GM12878 (cell line): ENCODE data around the gene MLLT3. TPM values are rescaled to one million over a fixed set of nuclear protein-coding genes. Genes with fewer than 3 reads are reported as not detected.

Experiments
- ATAC-seq: fragments of 200-7000 bp; cut with Tn5 transposase; 3 replicates; pipeline ENCODE4 v1.9.1; 2020; ENCODE audit warnings: mild to moderate bottlenecking, moderate library complexity
- BruUV-seq: library from RNA; stranded (reverse); fragments of 400-500 nt; replicated peaks from 2 replicates; lab custom pipeline; 2021; lab: Mats Ljungman, UMichigan
- CTCF ChIA-PET: fragments of 300-600 bp; sonication (Branson Sonifier 250); formaldehyde crosslinking; extraction: SDS; loops from one replicate; lab custom pipeline; 2021; ENCODE audit warnings: inconsistent platforms; lab: Yijun Ruan, JAX
- POLR2A ChIA-PET: fragments of 350-600 bp; formaldehyde crosslinking; extraction: SDS; loops from one replicate; lab custom pipeline; 2021; ENCODE audit warnings: inconsistent platforms; lab: Charles Lee
- RAD21 ChIA-PET: fragments of 300-600 bp; sonication (Branson Sonifier 250); formaldehyde crosslinking; loops from one replicate; lab custom pipeline; 2023; ENCODE audit warnings: antibody characterized with exemption; ENCODE audit not compliant: unreplicated experiment; lab: Charles Lee
- SMC1A ChIA-PET: fragments of 300-600 bp; sonication (Branson Sonifier 250); formaldehyde crosslinking; loops from one replicate; lab custom pipeline; 2023; ENCODE audit not compliant: unreplicated experiment, uncharacterized antibody; lab: Charles Lee
- DNase-seq: peaks from one replicate; pipeline ENCODE4 v3.0.0-alpha.2; 2011; ENCODE audit warnings: low read depth, low spot score
- FAIRE-seq: peaks from 3 replicates; lab custom pipeline; 2011; peaks lifted over from hg19 to GRCh38; lab: Jason Lieb, UNC
- H2AFZ ChIP-seq: 2 replicates; pipeline ENCODE4 v1.6.0; 2011; ENCODE audit warnings: low read depth, low read length, control low read depth; ENCODE audit not compliant: control insufficient read depth
- H3K27ac ChIP-seq: 2 replicates; pipeline ENCODE4 v1.5.1; 2011; ENCODE audit warnings: control low read depth; ENCODE audit not compliant: control insufficient read depth, insufficient read depth
- H3K27me3 ChIP-seq, 2 experiments: replicated peaks in 1 of 2; 2 replicates each; pipeline versions ENCODE4 v1.6.0 to v1.6.1; 2011; ENCODE audit warnings: low read length in 1 of 2; ENCODE audit not compliant: control insufficient read depth in 2 of 2, insufficient read depth in 2 of 2
- H3K36me3 ChIP-seq, 2 experiments: 2 replicates each; pipeline ENCODE4 v1.5.1; 2011; ENCODE audit warnings: low read length in 1 of 2; ENCODE audit not compliant: control insufficient read depth in 2 of 2, insufficient read depth in 2 of 2
- H3K4me1 ChIP-seq: 2 replicates; pipeline ENCODE4 v1.6.1; 2011; ENCODE audit warnings: mild to moderate bottlenecking, low read length, moderate library complexity, mixed read lengths; ENCODE audit not compliant: control insufficient read depth, insufficient read depth
- H3K4me2 ChIP-seq: 2 replicates; pipeline ENCODE4 v1.6.0; 2011; ENCODE audit warnings: control low read depth; ENCODE audit not compliant: control insufficient read depth, insufficient read depth
- H3K4me3 ChIP-seq: fragments of 200-600 bp; sonication (generic); 2 replicates; pipeline ENCODE4 v1.5.1; 2016
- H3K79me2 ChIP-seq: 2 replicates; pipeline ENCODE4 v1.6.0; 2011; ENCODE audit warnings: low read length; ENCODE audit not compliant: control insufficient read depth, insufficient read depth
- H3K9ac ChIP-seq: 2 replicates; pipeline ENCODE4 v1.8.0; 2011; ENCODE audit warnings: low read length, control low read depth, mixed read lengths; ENCODE audit not compliant: control insufficient read depth, insufficient read depth
- H3K9me3 ChIP-seq: replicated peaks from 3 replicates; pipeline ENCODE4 v1.5.1; 2011; ENCODE audit warnings: mild to moderate bottlenecking, low read length; ENCODE audit not compliant: control insufficient read depth, insufficient read depth
- H4K20me1 ChIP-seq: 2 replicates; pipeline ENCODE4 v1.6.0; 2011; ENCODE audit not compliant: control insufficient read depth, insufficient read depth
- CBFB ChIP-seq: IDR thresholded peaks from 2 replicates; pipeline ENCODE4 v1.6.1; 2016; ENCODE audit warnings: antibody characterized with exemption, low read depth
- RELB ChIP-seq: fragments of 450-650 bp; IDR thresholded peaks from 2 replicates; pipeline ENCODE4 v1.6.1; 2017; ENCODE audit warnings: low read depth, mild to moderate bottlenecking, moderate library complexity
- SMC3 ChIP-seq: IDR thresholded peaks from 2 replicates; pipeline ENCODE4 v1.6.1; 2011; ENCODE audit warnings: low read length, improper control_type of control experiment, borderline replicate concordance
- SREBF1 ChIP-seq: IDR thresholded peaks from 2 replicates; pipeline ENCODE4 v1.6.1; 2012; ENCODE audit warnings: mild to moderate bottlenecking, low read length
- ZNF384 ChIP-seq: IDR thresholded peaks from 2 replicates; pipeline ENCODE4 v1.6.1; 2012; ENCODE audit warnings: low read depth, mild to moderate bottlenecking, low read length, improper control_type of control experiment, borderline replicate concordance
- ZSCAN29 ChIP-seq: fragments of 450-650 bp; IDR thresholded peaks from 2 replicates; pipeline ENCODE4 v1.6.1; 2017; ENCODE audit warnings: mild to moderate bottlenecking, moderate library complexity
- WGBS: methylation state at CpG from one replicate; pipeline ENCODE4 v1.1.6; 2016; ENCODE audit warnings: low lambda C conversion rate; ENCODE audit not compliant: insufficient replicate concordance, insufficient coverage; ENCODE audit errors: missing lambda C conversion rate; 5-methylcytosine and 5-hydroxymethylcytosine counted together
- in situ Hi-C: fragments of 300-500 bp; cut with MboI; formaldehyde crosslinking; loops from 9 replicates; pipeline ENCODE4 v1.14.3; 2018; ENCODE audit warnings: mixed read lengths
- intact Hi-C: fragments of 100-400 bp; cut with micrococcal nuclease; formaldehyde crosslinking; loops from one replicate; pipeline ENCODE4 v1.14.2; 2022; ENCODE audit not compliant: unreplicated experiment
- polyA plus RNA-seq, 11 experiments: library from polyadenylated mRNA; depleted of rRNA in 4 of 11; unstranded in 6 of 11; stranded (reverse) in 5 of 11; fragments of >200 nt; fragmentation: Nextera tagmentation in 4 of 11; fragmentation: Illumina TruSeq in 1 of 11; extraction: Ambion mirVana in 4 of 11; extraction: Trizol in 1 of 11; gene quantifications; 1 replicate in 1 of 11; 2 replicates in 10 of 11; pipeline versions ENCODE4 v1.2.1 to v1.2.3, GENCODE V29; 2011 to 2016; ENCODE audit warnings: inconsistent platforms in 2 of 11, missing spikeins in 2 of 11, low read depth in 1 of 11
- total RNA-seq, 4 experiments: library from RNA; depleted of rRNA in 3 of 4; stranded (reverse); fragments of >200 nt in 3 of 4; fragmentation: Illumina TruSeq in 1 of 4; extraction: Trizol in 1 of 4; gene quantifications; 2 replicates each; pipeline versions ENCODE4 v1.2.1 to v1.2.3, GENCODE V29; 2013 to 2021
- TF ChIP-seq, protein P1 (sequence below): fragments of 450-650 bp; IDR thresholded peaks from 2 replicates; pipeline ENCODE4 v1.6.1; 2018; ENCODE audit warnings: borderline replicate concordance, mild to moderate bottlenecking; ENCODE audit not compliant: partially characterized antibody

MLLT3 gene
- total and polyA plus RNA-seq, 10 of the 15 experiments (the other 5 are each of a cell fraction or from before 2014, with no cell fraction given), result 17.7 to 72.3 (median 35.6) TPM

GRCh38 chr9:20402273-20402875 is 219.9 kb downstream of the MLLT3 start:
- in situ Hi-C loops, result no loop called here
- Histone ChIP-seq H3K36me3 (no peaks in the 10 kb centered on the region; a peak in 1 of 4 replicates), H4K20me1 (no peaks in the 10 kb centered on the region), H3K79me2 (no peaks in the 10 kb centered on the region), H3K4me3 (no peak overlapping the region), H3K27ac (no peak overlapping the region), H3K4me2 (no peak overlapping the region), H2AFZ (no peak overlapping the region), H3K27me3 (no peaks in the 10 kb centered on the region), H3K4me1 (peaks cover 4% of the 10 kb centered on the region; the same call in 1 of the 2 replicates), H3K9ac (no peak overlapping the region), H3K9me3 (no peaks in the 10 kb centered on the region)
- WGBS, result 92% methylated on average over 4 of the region's 4 CpGs
- ChIA-PET RAD21 (no interaction called here), SMC1A (interaction anchor here (0.6 kb wide), 1 partner anchor 454 kb away, joined by 3 read pairs; no protein-coding TSS in a partner anchor), CTCF (no interaction called here), POLR2A (no interaction called here)
- no peak for DNase-seq
- no peak for FAIRE-seq
- intact Hi-C loops, result no loop called here
- TF ChIP-seq ZNF384, result no peak
- TF ChIP-seq, protein P1, sequence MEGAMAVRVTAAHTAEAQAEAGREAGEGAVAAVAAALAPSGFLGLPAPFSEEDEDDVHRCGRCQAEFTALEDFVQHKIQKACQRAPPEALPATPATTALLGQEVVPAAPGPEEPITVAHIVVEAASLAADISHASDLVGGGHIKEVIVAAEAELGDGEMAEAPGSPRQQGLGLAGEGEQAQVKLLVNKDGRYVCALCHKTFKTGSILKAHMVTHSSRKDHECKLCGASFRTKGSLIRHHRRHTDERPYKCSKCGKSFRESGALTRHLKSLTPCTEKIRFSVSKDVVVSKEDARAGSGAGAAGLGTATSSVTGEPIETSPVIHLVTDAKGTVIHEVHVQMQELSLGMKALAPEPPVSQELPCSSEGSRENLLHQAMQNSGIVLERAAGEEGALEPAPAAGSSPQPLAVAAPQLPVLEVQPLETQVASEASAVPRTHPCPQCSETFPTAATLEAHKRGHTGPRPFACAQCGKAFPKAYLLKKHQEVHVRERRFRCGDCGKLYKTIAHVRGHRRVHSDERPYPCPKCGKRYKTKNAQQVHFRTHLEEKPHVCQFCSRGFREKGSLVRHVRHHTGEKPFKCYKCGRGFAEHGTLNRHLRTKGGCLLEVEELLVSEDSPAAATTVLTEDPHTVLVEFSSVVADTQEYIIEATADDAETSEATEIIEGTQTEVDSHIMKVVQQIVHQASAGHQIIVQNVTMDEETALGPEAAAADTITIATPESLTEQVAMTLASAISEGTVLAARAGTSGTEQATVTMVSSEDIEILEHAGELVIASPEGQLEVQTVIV, result no peak
- TF ChIP-seq SREBF1, result no peak
- TF ChIP-seq ZSCAN29, result no peak
- no peak for TF ChIP-seq SMC3
- TF ChIP-seq CBFB, result no peak
- no peak for TF ChIP-seq RELB
- no TSS peak for BruUV-seq
- no peak for ATAC-seq
